Measurements from ENCODE around the gene CYBB.

The CYBB gene

GRCh38 chrX:37785569-37785968 lies 5.7 kb downstream of the CYBB start:
- no peak for DNase-seq (ENCODE audit: low read depth in 2 of 2)

GRCh38 chrX:37786624-37787422 lies 7.0 kb downstream of the CYBB start:
- DNase-seq (ENCODE audit: low read depth in 2 of 2), result no peak

- DNase-seq (ENCODE audit: low read depth in 2 of 2), result no peak
Measured at GRCh38 chrX:37787423-37787869, 7.6 kb downstream of the CYBB start.

GRCh38 chrX:37796310-37796709 lies 16.5 kb downstream of the CYBB start:
- no peak for DNase-seq (ENCODE audit: low read depth in 2 of 2)

GRCh38 chrX:37796805-37797204 lies 16.9 kb downstream of the CYBB start:
- no peak for DNase-seq (ENCODE audit: low read depth in 2 of 2)

GRCh38 chrX:37799936-37800335 lies 20.1 kb downstream of the CYBB start:
- DNase-seq (ENCODE audit: low read depth in 2 of 2), result no peak

DNA sequence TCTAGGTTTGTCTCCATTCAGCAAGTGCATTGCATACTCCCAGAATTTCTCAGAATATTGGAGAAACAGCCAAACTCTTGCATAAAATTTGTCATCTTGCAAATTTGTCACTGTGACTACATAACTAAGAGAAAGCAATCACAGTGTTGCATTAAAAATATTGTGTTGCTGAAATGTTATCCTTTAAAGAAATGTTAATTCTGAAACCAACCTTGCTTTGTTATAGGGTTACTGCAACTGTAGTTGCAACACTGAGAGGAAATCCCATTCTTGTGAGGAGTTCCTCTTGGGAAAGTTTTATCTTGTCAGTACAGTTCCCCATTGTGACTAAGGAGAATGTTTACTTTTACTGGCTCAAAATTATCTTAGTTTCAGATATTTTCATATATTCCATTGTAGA lies 20.9 kb downstream of the CYBB start:
- DNase-seq (ENCODE audit: low read depth in 2 of 2), result no peak

DNA sequence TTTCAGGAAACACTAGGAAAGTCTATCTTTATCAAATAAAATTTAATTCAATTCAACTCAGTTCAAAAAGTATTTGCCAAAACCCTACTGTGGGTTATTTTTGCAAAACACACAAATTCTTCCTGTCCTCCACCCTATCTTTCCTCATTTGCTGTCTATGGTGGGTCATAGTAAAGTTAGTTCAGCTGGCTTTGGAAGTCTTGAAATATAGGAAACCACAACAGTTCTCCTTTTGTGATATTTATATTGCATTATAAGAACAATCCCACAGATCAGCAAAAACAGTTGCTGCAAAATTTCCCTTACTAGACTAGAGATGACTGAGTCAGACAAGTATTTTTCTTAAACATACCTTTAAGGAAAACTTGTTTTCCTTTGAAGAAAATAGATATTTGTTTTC lies 22.2 kb downstream of the CYBB start:
- DNase-seq (ENCODE audit: low read depth in 2 of 2), result no peak

- no peak for DNase-seq (ENCODE audit: low read depth in 2 of 2)
Measured at GRCh38 chrX:37803057-37803456, 23.2 kb downstream of the CYBB start.

GRCh38 chrX:37809970-37810369 lies 30.1 kb downstream of the CYBB start:
- DNase-seq (ENCODE audit: low read depth in 2 of 2), result no peak

DNA sequence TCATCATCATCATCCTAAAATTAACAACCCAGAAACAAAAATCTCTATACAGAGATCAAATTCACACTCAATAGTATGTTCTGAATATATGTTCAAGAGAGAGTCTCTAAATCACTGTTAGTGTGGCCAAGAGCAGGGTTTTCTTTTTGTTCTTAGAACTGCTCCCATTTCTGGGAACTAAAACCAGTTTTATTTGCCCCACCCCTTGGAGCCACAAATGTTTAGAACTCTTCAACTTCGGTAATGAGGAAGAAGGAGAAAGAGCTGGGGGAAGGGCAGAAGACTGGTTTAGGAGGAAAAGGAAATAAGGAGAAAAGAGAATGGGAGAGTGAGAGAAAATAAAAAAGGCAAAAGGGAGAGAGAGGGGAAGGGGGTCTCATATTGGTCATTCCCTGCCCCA lies 32.3 kb downstream of the CYBB start:
- no peak for DNase-seq (ENCODE audit: low read depth in 2 of 2)

DNA sequence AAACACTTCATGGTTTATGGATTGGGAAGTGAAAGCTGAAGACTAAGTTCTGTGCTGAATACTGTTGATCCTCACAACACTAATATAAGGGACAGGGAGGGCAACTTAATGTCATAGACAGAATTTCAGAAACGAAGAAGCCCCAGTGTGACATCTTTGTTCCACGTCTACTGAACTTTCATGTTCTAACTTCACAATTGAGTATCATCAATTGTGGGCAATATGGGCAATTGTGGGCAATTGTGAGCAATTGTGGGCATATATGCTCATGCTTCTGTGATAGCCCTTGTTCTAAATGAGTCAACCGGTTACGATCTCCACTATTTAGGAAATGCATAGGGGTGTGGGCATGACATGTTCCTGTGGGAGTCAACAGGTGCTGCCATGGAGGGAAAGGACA lies 33.7 kb downstream of the CYBB start:
- DNase-seq (ENCODE audit: low read depth in 2 of 2), result no peak

- DNase-seq (ENCODE audit: low read depth in 2 of 2), result no peak
Measured at GRCh38 chrX:37815366-37815765, 35.5 kb downstream of the CYBB start.

- DNase-seq (ENCODE audit: low read depth in 2 of 2), result no peak
Measured at GRCh38 chrX:37816766-37817165, 36.9 kb downstream of the CYBB start.

GRCh38 chrX:37817176-37817575 lies 37.3 kb downstream of the CYBB start:
- no peak for DNase-seq (ENCODE audit: low read depth in 2 of 2)

DNA sequence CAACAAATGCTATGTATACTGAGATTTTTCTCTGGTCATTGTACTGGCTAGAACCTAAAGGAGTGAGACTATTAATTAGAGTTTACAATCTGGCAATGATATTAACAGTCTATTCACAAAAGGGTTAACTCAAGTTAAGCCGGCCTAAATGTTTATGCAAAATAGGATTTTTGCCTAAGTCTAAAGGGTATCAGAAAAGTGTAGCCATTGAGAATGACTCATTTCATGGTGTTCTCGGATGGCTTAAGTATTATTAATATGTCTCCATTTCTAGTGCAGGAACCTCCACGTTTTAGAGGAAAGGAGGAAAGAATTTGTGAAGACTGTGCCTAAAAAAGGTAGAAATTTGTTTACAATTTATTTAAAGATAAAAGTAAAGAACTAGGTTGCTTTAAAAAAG lies 37.7 kb downstream of the CYBB start:
- DNase-seq (ENCODE audit: low read depth in 2 of 2), result no peak

- no peak for DNase-seq (ENCODE audit: low read depth in 2 of 2)
Measured at GRCh38 chrX:37818031-37818430, 38.2 kb downstream of the CYBB start.

- no peak for DNase-seq (ENCODE audit: low read depth in 2 of 2)
Measured at GRCh38 chrX:37820646-37821045, 40.8 kb downstream of the CYBB start.

DNA sequence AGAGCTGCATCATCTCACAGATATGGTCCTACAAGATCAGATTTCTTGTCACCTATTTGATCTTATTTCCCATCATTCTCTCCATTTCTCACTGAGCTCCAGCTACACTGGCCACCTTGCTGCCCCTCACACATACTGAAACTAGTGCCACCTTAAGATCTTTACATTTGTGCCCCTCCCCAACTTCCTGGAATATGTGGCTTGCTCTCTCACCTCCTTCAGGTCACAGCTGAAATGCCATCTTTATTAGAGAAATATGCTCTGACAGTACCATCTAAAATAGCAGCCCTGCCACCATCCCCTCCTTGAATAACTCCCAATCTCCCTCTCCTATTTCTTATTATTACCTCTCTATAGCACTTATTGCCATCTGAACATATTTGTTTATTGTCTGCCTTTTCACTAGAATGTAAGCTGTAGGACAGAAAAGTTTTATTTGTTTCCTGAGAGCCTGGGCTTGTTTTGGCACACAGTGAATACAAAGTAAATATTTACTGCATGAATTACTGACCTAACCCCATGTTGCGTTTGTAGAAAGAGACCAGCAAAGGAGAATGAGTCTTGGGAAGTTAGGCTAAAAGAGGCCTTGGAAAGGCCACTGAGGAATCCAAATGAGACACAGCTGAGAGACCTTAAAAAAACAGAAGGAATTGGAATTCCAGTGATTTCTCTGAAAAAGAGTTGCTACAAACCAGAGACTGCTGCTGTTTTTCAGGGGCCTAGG lies 44.8 kb downstream of the CYBB start:
- no peak for DNase-seq (ENCODE audit: low read depth in 2 of 2)

DNA sequence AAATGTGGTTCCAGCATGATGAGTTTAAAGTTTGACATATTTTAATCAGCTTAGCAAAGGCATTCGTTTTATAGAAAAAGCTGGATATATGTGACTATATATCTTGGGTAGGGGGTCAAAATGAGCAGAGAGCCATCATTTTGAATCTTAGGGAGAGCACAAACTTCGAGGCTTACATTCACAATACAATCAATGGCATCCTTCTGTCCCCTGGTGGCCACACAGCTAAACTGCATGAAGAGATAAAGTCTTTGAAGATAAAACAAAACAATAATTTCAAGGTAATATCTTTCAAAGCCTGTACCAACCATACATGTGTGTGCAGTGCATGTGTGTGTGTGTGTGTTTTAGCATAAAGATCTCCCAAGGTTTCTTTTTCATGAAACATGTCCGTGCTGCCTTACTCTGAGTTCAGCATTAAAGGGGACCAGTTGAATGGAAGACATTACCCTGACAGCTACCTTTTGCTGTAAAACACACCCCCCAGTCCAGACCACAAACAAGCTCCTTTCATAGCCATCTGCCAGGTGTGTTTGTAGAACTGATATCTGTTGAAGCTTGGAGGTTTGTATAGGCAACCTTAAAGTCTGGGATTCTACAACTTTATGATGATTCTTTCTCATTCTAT lies 45.5 kb downstream of the CYBB start:
- peak; percentile 6 to 45 for DNase-seq (ENCODE audit: low read depth in 2 of 2)

GRCh38 chrX:37829721-37830120 lies 49.9 kb downstream of the CYBB start:
- DNase-seq (ENCODE audit: low read depth in 2 of 2), result no peak

DNA sequence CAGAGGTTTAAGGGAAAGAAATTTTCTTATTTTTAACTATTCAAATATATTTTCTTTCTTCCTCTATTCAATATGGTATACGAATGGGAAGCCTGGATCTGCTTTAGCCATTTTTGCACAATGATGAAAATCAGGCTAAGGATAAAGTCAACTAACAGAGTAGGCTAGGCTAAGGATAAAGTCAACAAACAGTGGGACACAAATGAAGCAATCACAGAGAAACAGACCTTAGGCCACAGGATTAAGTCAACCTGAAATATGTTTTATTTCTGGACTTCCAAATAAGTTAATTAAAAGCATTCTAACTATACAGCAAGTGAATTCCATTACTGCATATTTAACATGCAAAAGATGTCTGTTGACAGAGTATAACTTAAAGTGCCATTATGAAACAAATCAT lies 50.5 kb downstream of the CYBB start:
- no peak for DNase-seq (ENCODE audit: low read depth in 2 of 2)

- DNase-seq (ENCODE audit: low read depth in 2 of 2), result no peak
Measured at GRCh38 chrX:37834937-37835336, 55.1 kb downstream of the CYBB start.
